ENCODE measurements around the gene DDX51.

DDX51 gene

GRCh38 chr12:132148368-132149045 is 4.4 kb upstream of the DDX51 start:
- no peaks in the 10 kb centered on the region for H3K9me3 ChIP-seq (ENCODE audit: insufficient read depth, low read depth, low read length)
- no peak overlapping the region for H3K4me3 ChIP-seq (ENCODE audit: low read length, poor library complexity, severe bottlenecking)
- peaks cover 30% of the 10 kb centered on the region for H3K79me2 ChIP-seq (ENCODE audit: insufficient read depth, low read length)
- no peak overlapping the region for H3K9ac ChIP-seq (ENCODE audit: low read depth, low read length, poor library complexity, severe bottlenecking)
- TF ChIP-seq, protein P1, sequence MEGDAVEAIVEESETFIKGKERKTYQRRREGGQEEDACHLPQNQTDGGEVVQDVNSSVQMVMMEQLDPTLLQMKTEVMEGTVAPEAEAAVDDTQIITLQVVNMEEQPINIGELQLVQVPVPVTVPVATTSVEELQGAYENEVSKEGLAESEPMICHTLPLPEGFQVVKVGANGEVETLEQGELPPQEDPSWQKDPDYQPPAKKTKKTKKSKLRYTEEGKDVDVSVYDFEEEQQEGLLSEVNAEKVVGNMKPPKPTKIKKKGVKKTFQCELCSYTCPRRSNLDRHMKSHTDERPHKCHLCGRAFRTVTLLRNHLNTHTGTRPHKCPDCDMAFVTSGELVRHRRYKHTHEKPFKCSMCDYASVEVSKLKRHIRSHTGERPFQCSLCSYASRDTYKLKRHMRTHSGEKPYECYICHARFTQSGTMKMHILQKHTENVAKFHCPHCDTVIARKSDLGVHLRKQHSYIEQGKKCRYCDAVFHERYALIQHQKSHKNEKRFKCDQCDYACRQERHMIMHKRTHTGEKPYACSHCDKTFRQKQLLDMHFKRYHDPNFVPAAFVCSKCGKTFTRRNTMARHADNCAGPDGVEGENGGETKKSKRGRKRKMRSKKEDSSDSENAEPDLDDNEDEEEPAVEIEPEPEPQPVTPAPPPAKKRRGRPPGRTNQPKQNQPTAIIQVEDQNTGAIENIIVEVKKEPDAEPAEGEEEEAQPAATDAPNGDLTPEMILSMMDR (conservative IDR thresholded peaks at IDR 0.05; ENCODE audit: low read length), result no peak
- TF ChIP-seq EZH2phosphoT487 (IDR thresholded peaks at IDR 0.05; ENCODE audit: borderline replicate concordance), result no peak
- H3K36me3 ChIP-seq (ENCODE audit: insufficient read depth, low read length), result peaks cover 6% of the 10 kb centered on the region; the same call in 1 of the 2 replicates
- peaks cover 15% of the 10 kb centered on the region for H3K4me1 ChIP-seq (ENCODE audit: insufficient read depth, low read length, poor library complexity, severe bottlenecking)
- no peaks in the 10 kb centered on the region for H3F3A ChIP-seq (ENCODE audit: low read depth)
- H3K27me3 ChIP-seq (ENCODE audit: insufficient read depth, low read length, poor library complexity, severe bottlenecking), result no peaks in the 10 kb centered on the region
- H3K9me2 ChIP-seq (replicated peaks; ENCODE audit: low read depth, low read length), result no peaks in the 10 kb centered on the region
- H3K4me2 ChIP-seq (ENCODE audit: low read depth, low read length, poor library complexity, severe bottlenecking), result no peak overlapping the region
- H4K20me1 ChIP-seq (ENCODE audit: insufficient read depth, low read length, poor library complexity, severe bottlenecking), result peaks cover 12% of the 10 kb centered on the region
- no peak overlapping the region for H2AFZ ChIP-seq (ENCODE audit: low read length)

DNA sequence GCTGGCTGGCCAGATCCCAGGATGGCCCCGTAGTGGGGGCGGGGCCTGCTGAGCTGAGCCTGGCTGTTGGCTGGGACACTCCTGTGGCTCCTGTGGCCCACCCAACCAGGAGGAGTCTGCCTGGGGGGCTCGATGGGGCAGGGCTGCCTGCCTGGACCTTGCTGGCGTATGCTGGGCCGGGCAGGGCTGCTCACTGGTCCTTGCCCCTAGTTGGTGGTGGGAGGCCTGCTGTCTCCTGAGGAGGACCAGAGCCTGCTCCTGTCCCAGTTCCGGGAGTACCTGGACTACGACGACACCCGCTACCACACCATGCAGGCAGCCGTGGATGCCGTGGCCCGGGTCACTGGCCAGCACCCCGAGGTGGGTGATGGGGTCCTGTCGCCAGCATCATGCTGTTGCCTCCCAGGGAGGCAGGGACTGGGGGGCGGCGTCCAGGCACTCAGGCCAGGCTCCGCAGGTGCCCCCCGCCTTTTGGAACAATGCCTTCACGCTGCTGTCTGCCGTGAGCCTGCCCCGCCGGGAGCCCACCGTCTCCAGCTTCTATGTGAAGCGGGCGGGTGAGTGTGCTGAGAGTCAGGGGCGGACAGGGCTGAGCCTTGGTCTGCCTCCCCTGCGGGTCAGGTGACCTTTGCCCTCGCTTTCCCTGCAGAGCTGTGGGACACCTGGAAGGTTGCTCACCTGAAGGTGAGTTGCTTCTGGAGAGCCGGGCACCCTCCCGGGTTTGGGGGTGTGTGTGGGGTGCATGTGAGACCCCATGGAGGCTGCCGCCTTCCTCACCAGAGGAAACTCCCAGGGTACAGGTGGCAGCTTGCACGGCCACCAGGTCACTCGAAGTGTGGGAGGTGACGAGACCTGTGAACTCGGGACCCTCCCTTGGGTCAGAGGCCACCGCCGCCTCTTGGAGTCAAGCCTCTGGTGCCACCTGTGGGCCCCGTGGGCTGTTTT is 3.6 kb upstream of the DDX51 start:
- H2AFZ ChIP-seq (ENCODE audit: low read length), result no peak overlapping the region
- peaks cover 38% of the 10 kb centered on the region for H3K79me2 ChIP-seq (ENCODE audit: insufficient read depth, low read length)
- no peaks in the 10 kb centered on the region for H3K9me3 ChIP-seq (ENCODE audit: insufficient read depth, low read depth, low read length)
- no peaks in the 10 kb centered on the region for H3F3A ChIP-seq (ENCODE audit: low read depth)
- no peak overlapping the region for H3K4me3 ChIP-seq (ENCODE audit: low read length, poor library complexity, severe bottlenecking)
- H3K27me3 ChIP-seq (ENCODE audit: insufficient read depth, low read length, poor library complexity, severe bottlenecking), result no peaks in the 10 kb centered on the region
- H3K4me1 ChIP-seq (ENCODE audit: insufficient read depth, low read length, poor library complexity, severe bottlenecking), result peaks cover 21% of the 10 kb centered on the region
- H4K20me1 ChIP-seq (ENCODE audit: insufficient read depth, low read length, poor library complexity, severe bottlenecking), result peaks cover 20% of the 10 kb centered on the region
- no peaks in the 10 kb centered on the region for H3K9me2 ChIP-seq (replicated peaks; ENCODE audit: low read depth, low read length)
- H3K9ac ChIP-seq (ENCODE audit: low read depth, low read length, poor library complexity, severe bottlenecking), result no peak overlapping the region
- H3K4me2 ChIP-seq (ENCODE audit: low read depth, low read length, poor library complexity, severe bottlenecking), result no peak overlapping the region
- no peak for TF ChIP-seq EZH2phosphoT487 (IDR thresholded peaks at IDR 0.05; ENCODE audit: borderline replicate concordance)
- TF ChIP-seq, protein P1 (conservative IDR thresholded peaks at IDR 0.05; ENCODE audit: low read length), result no peak
- H3K36me3 ChIP-seq (ENCODE audit: insufficient read depth, low read length), result peaks cover 6% of the 10 kb centered on the region; the same call in 1 of the 2 replicates

DNA sequence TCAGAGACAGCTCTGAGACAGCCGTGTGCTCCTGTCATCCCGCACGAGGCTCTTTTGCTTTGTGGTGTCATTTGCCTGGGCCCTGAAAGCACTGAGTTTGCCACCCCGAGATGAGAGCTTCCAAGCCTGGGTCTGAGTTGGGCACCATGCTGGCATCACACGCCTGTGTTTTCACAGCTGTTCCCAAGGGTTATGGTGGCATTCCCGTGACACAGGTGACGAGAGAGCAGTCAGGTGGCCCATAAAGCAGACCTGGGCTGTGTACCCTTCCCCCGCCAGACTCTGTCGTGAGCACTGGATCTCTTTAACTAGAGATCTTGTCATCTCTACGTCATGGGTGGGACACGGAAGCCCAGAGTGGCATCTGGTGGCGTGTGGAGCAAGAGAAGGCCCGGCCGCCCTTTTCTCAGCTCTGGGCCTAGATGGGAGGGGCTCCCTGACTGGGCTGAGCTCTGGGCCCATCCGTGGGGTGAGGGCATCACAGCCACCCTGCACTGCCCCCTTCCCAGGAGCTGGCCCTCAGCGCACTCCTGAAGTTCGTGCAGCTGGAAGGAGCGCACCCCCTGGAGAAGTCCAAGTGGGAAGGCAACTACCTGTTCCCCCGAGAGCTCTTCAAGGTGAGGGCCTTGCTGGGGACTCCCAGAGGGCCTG is 2.8 kb upstream of the DDX51 start:
- H3K4me2 ChIP-seq (ENCODE audit: low read depth, low read length, poor library complexity, severe bottlenecking), result peak overlapping the region; percentile 99
- H3F3A ChIP-seq (ENCODE audit: low read depth), result no peaks in the 10 kb centered on the region
- no peaks in the 10 kb centered on the region for H3K27me3 ChIP-seq (ENCODE audit: insufficient read depth, low read length, poor library complexity, severe bottlenecking)
- H3K9ac ChIP-seq (ENCODE audit: low read depth, low read length, poor library complexity, severe bottlenecking), result no peak overlapping the region
- H3K4me3 ChIP-seq (ENCODE audit: low read length, poor library complexity, severe bottlenecking), result no peak overlapping the region
- H3K36me3 ChIP-seq (ENCODE audit: insufficient read depth, low read length), result no peaks in the 10 kb centered on the region; the same call in 1 of the 2 replicates
- peaks cover 29% of the 10 kb centered on the region for H3K4me1 ChIP-seq (ENCODE audit: insufficient read depth, low read length, poor library complexity, severe bottlenecking)
- H3K9me2 ChIP-seq (replicated peaks; ENCODE audit: low read depth, low read length), result no peaks in the 10 kb centered on the region
- no peaks in the 10 kb centered on the region for H3K9me3 ChIP-seq (ENCODE audit: insufficient read depth, low read depth, low read length)
- H4K20me1 ChIP-seq (ENCODE audit: insufficient read depth, low read length, poor library complexity, severe bottlenecking), result peaks cover 24% of the 10 kb centered on the region
- H3K79me2 ChIP-seq (ENCODE audit: insufficient read depth, low read length), result peaks cover 46% of the 10 kb centered on the region
- TF ChIP-seq, protein P1 (conservative IDR thresholded peaks at IDR 0.05; ENCODE audit: low read length), result no peak
- no peak for TF ChIP-seq EZH2phosphoT487 (IDR thresholded peaks at IDR 0.05; ENCODE audit: borderline replicate concordance)
- H2AFZ ChIP-seq (ENCODE audit: low read length), result no peak overlapping the region
